NCI-H146 treated with DMSO at 0.1 percent for 48 hours (cell line): ENCODE results near the gene CPLX3.

ENCODE experiments used
- DNase-seq: peaks from one replicate; lab custom pipeline; 2025; ENCODE audit not compliant: unreplicated experiment; lab: John Stamatoyannopoulos, UW

CPLX3 gene

GRCh38 chr15:74827614-74828013, 1.2 kb downstream of the CPLX3 start:
- DNase-seq: no peak

DNA sequence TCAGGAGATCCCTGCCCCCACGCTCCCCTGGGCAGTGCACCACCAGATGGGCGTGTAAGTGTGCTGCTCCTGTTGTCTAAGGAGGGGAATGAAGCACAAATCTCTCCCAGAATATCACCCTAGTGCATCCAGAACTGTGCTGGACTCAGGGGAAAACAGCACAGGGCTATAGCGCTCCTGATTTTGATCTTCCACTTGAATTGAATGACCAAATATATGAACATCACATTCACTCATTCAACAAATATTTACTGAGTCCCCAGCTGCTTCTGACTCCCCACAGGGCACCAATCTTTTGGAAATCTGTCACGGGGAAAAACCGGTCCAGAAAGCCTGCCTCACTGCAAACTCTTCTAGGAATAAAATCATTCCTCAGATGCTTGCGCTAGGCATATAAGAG, 2.4 kb downstream of the CPLX3 start:
- DNase-seq: no peak

DNA sequence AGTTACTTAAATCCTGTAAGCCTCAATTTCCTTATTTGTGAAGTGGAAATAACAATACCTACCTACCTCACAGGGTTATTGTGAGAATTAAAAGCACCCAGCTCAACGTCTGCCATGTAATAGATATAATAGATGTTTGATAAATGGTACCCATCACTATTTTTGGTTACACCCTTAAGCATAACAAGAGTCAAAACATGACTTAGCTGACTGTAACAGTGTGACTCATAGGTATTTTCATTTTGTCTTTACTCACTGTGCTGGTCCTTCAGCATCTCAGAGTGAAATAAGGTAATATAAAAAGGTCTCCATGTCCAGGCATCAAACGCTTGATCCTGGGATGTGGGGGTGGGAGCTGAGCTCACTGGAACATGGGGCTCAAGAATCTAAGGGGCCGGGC, 3.1 kb downstream of the CPLX3 start:
- DNase-seq: no peak

GRCh38 chr15:74829991-74830390, 3.6 kb downstream of the CPLX3 start:
- no peak for DNase-seq

DNA sequence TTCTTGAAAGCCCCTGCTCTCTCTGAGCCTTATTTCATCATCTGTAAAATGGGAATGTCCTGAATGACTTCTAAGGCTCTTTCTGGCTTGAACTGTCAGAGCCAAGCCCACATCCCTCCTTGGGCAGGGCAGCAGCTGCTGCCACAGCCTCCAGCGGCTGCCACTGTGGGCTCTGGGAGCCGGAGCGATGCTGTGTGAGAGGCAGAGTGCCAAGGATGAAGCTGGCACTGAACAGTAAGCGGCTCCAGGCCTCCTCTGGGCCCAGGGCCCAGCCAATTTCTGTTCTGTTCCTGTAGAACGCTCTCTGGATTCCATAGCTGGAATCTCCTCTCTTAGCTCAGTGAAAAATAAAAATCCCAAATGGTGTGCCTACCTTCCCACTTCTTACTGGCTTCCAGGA, 4.4 kb downstream of the CPLX3 start:
- DNase-seq: no peak

DNA sequence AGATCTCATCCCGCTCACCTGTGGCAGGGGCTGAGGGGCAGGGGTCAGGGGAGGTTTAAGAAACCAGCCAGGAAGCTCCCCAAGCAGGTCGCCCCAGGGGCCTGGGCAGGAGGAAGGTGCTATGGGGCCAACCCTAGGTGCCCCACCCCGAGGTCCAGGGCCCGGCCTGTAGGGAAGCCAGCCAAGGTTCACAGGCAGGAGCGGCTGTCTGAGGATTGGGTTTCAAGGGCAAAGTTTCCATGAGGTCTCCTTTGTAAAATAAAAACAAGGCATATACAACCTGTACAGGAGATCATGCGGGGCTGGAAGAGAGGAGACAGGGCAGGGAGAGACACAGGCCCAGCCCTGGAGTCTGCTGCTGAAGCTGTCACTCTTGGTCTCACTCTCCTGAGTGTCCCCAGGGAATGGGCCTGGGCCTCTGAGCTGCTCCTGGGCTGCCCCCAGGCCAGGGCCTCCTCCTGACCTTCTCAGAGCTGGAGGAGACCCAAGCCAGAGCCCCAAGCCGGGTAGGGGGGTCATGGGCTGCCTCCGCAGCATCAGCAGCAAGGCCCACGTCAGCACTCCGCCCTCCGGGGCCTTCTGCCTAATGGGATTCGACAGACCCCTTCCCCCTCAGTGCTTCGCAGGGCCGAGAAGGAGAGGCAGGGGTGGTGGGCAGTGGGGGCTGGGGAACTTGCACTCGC, 5.5 kb downstream of the CPLX3 start:
- no peak for DNase-seq

GRCh38 chr15:74832826-74833225, 6.4 kb downstream of the CPLX3 start:
- no peak for DNase-seq

DNA sequence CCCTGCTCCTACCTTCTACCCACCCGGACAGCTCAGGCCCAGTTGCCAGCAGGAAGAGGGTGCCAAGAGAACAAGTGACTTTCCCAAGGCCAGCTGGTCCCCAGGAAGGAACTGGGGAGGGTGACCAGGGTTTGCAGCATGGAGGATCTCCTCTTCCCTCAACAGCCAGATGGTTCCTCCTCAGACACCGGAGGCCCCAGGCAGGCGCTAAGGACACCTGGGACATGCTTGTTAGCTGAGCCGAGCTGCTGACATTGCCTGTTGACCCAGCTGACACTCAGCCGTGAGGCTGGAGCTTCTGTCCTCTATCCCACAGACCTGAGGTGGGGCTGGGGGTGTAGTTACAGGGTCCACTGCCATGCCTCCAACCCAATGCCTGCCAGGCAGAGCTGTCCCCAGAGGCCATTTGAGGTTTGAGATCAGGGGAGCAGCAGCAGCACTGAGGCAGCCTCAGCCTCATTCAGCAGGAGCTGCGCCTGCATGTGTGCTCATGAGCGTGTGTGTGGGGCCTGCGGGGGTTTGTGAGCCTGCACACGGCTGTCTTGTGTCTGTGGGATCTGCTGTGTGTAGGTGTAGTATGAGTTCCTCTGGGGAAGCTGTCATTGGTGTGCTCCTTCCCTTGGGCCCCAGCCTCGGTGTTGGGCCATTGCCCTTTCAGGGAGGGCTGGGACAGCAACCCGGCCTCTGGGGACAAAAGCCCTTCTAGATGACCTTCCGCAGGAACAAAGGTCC, 7.1 kb downstream of the CPLX3 start:
- no peak for DNase-seq

DNA sequence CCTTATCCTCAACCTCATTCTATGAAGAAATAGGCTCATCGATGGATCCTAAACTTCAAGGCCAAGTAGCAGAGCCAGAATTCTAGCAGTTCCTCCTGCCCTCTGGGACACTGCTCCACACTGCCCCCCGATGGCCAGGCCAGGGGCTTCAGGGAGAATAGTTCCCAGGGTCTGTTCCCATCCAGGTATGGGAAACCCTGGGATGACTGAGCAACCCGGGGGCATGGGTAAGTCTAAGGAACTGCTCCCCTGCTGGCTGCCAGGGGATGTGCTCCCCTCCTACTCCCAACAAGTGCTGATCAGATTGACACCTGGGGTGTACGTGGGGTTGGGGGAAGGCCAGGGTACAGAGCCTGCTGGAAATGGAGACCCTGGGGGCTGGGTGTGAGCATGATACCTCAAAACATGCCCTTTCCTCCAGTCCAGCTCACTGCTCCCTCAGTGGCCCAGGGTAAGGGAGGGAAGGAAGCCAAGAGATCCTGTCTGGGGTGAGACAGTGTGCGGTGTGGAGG, 8.9 kb downstream of the CPLX3 start:
- DNase-seq: no peak

GRCh38 chr15:74836846-74837245, 10.4 kb downstream of the CPLX3 start:
- no peak for DNase-seq

- no peak for DNase-seq
Measured at GRCh38 chr15:74837482-74838136, 11.2 kb downstream of the CPLX3 start.

DNA sequence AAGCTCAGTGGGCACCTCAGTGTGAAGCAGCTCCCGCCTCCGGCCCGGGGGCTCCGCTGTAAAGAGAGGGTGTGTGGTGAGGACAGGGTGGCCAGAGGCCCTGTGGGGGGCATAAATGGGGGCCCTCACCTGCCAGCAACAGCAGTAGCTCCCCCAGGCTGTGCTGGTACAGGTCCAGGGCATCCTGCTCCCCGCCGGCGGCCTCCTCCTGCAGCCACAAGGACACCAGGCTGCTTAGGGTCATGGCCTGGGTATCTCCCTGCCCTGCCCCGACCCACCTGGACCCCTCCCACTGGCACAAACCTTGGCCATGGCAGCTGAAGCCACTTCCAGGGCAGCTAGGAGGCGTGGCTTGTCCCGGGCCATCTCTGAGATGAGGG, 11.7 kb downstream of the CPLX3 start:
- DNase-seq: no peak

GRCh38 chr15:74838746-74839525, 12.5 kb downstream of the CPLX3 start:
- no peak for DNase-seq

GRCh38 chr15:74839526-74840395, 13.3 kb downstream of the CPLX3 start:
- no peak for DNase-seq

DNA sequence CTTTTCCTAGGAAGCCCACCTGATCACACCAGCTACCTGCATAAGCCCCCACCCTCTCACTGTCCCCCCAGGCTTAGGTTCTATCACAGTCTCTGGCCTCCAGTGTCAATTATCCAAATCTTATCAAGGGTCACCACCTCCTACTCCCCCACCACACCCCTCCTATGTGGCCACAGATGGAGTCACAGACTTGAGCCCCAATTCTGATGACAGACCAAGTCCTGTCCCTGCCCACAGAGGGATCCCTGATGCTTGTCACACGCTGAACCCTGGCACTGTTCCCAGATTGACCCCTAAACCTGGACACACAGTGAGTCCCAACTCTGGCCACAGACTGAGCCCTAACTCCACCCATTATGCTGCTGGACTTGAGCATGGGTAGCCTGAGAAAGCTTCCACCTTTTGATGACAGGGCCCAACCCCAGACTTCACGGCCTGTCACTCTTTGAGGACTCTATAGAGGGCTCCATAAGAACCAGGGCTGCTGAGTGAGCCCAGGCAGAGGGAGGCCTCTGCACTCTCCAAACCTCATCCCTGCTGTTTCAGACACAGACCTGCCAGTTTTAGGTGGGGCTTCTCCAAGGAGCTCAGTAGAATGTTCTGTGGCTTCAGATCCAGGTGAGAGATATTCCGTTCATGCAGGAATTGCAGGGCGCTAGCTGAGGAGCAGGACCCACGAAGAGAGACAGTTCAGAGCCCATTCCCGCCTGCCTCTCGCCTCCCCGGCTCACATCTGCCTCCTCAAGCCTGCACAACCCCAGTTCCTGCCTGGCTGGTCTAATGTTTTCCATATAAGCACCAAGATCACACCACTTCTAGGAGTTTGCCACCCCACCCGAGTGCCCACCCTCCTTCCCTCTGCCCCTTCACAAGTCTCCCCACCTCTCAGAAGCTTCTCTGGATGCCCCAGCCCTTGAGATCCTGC, 14.7 kb downstream of the CPLX3 start:
- no peak for DNase-seq

GRCh38 chr15:74841891-74842373, 15.5 kb downstream of the CPLX3 start:
- no peak for DNase-seq

DNA sequence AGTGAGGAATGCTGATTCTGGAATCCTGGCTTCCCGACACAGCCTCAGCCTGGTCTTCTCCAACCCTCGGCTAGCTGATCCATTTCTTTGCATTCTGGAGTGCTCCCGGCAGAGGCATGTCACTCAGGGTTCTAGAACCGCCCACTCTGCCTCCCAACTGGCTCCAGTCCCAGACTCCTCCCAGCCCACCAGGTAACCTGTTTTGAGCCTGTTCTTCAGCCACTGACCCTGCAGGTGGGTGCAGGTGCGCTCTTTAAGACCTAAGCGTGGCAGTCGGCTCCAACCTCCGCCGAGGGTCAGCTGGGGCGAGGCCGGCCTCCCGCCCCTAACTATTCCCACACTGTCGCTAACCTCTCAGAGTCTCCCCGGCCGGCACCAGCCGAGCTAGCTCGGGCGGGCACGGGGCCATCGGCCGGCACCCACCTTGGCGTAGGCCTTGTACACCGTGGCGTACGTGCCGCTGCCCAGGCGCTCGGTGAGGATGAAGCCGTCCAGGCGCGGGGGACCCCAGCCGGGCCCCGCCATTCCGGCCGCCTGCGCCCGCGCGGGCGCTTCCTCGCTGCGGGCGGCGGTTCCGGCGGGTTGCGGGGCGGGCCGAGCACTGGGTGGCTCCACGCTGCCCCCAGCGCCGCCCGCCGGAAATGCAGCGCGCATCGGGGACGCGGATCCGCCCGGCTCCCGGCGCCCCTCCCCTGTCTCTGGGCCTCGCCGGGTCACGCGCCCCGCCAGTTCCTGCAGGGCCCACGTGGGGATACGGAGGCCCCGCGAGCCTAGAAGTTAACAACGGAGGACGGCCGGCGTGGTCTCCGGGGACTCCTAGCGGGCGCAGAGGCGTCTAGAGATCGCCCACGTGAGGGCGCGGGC, 16.4 kb downstream of the CPLX3 start, which contains the start of gene ULK3:
Gene ULK3 (minus strand): TSS at position 576 of the 864 bp plus-strand sequence. CDS start 51 bp downstream, at position 525.
- peak; percentile 83 for DNase-seq

DNA sequence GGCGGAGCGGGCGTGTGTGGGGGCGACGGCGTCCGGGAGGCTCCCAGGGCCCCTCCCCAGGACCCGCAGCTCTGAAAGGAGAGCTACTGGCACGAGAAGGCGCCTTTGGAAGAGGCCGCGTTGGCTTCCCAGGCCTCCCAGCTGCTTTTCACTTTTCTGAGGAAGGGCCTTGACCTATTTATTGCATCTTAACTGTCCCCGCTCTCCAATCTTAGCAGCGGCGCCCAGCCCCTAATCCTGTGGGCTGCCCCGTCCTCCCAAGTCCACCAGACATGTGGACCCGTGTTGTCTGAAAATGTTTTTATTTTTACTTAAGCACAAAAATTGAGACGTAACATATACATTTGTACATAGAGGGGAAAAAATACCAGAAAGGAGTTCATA, 17.0 kb downstream of the CPLX3 start:
- no peak for DNase-seq
